A673 (cell line): ENCODE results near the gene ETFDH.
A peak's percentile ranks its signal among the peaks of the same experiment; 100 is the strongest.

ENCODE experiments used
- EZH2 ChIP-seq: fragments of 200-600 bp; sonication (generic); IDR thresholded peaks from 2 replicates; pipeline ENCODE4 v1.6.1; 2017; ENCODE audit warnings: borderline replicate concordance, low read depth, mild to moderate bottlenecking, mixed read lengths, antibody characterized with exemption, low read length; ENCODE audit not compliant: poor library complexity, severe bottlenecking
- TF ChIP-seq, protein P1 (sequence below): fragments of 300-800, 200-600 bp; sonication (generic); conservative IDR thresholded peaks from 2 replicates; pipeline ENCODE4 v1.5.1; 2017; ENCODE audit warnings: low read depth, mild to moderate bottlenecking, antibody characterized with exemption, low read length, moderate library complexity, mixed read lengths

GRCh38 chr4:158667651-158668198 is 4.4 kb upstream of the ETFDH start:
- no peak for TF ChIP-seq EZH2
- TF ChIP-seq, protein P1, sequence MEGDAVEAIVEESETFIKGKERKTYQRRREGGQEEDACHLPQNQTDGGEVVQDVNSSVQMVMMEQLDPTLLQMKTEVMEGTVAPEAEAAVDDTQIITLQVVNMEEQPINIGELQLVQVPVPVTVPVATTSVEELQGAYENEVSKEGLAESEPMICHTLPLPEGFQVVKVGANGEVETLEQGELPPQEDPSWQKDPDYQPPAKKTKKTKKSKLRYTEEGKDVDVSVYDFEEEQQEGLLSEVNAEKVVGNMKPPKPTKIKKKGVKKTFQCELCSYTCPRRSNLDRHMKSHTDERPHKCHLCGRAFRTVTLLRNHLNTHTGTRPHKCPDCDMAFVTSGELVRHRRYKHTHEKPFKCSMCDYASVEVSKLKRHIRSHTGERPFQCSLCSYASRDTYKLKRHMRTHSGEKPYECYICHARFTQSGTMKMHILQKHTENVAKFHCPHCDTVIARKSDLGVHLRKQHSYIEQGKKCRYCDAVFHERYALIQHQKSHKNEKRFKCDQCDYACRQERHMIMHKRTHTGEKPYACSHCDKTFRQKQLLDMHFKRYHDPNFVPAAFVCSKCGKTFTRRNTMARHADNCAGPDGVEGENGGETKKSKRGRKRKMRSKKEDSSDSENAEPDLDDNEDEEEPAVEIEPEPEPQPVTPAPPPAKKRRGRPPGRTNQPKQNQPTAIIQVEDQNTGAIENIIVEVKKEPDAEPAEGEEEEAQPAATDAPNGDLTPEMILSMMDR, result peak; percentile 72
